Panc1 (cell line): Measurements from ENCODE around the gene SELENOS. TPM values are rescaled to one million over a fixed set of nuclear protein-coding genes. Genes with fewer than 3 reads are reported as not detected.

ENCODE experiments used
- ATAC-seq: fragments of 200-7000 bp; cut with Tn5 transposase; 2 replicates; pipeline ENCODE4 v1.9.1; 2020; ENCODE audit warnings: mild to moderate bottlenecking, moderate library complexity
- BruUV-seq: library from RNA; stranded (reverse); fragments of 400-500 nt; replicated peaks from 2 replicates; lab custom pipeline; 2021; lab: Mats Ljungman, UMichigan
- CTCF ChIA-PET: fragments of 300-600 bp; sonication (Branson Sonifier 250); formaldehyde crosslinking; loops from one replicate; lab custom pipeline; 2022; ENCODE audit warnings: antibody characterized with exemption; lab: Charles Lee
- POLR2A ChIA-PET: fragments of 300-600 bp; sonication (Branson Sonifier 250); formaldehyde crosslinking; loops from one replicate; lab custom pipeline; 2022; ENCODE audit warnings: antibody characterized with exemption; lab: Charles Lee
- DNase-seq: peaks from one replicate; pipeline ENCODE4 v3.0.0-alpha.2; 2010; ENCODE audit warnings: low read depth, low spot score
- H3K27ac ChIP-seq: 2 replicates; pipeline ENCODE4 v1.5.1; 2011; ENCODE audit warnings: mild to moderate bottlenecking, low read length, inconsistent platforms
- H3K27me3 ChIP-seq: fragments of 200-500 bp; sonication (Bioruptor generic); 2 replicates; pipeline ENCODE4 v1.6.0; 2014; ENCODE audit warnings: low read length, inconsistent platforms; ENCODE audit not compliant: control insufficient read depth, insufficient read depth
- H3K36me3 ChIP-seq: fragments of 200-500 bp; sonication (Bioruptor generic); 2 replicates; pipeline ENCODE4 v1.5.1; 2014; ENCODE audit warnings: inconsistent platforms, mild to moderate bottlenecking, low read length, moderate library complexity; ENCODE audit not compliant: control insufficient read depth, insufficient read depth
- H3K4me1 ChIP-seq: 2 replicates; pipeline ENCODE4 v1.5.1; 2011; ENCODE audit warnings: inconsistent platforms, mild to moderate bottlenecking, low read length, moderate library complexity; ENCODE audit not compliant: control insufficient read depth, insufficient read depth
- H3K4me3 ChIP-seq, 2 experiments: 2 replicates each; pipeline ENCODE4 v1.5.1; 2011 to 2012; ENCODE audit warnings: low read depth in 2 of 2, low read length in 2 of 2, mild to moderate bottlenecking in 2 of 2, inconsistent platforms in 1 of 2, moderate library complexity in 1 of 2
- H3K9me3 ChIP-seq: fragments of 200-500 bp; sonication (Bioruptor generic); 2 replicates; pipeline ENCODE4 v1.5.1; 2014; ENCODE audit warnings: low read depth, mild to moderate bottlenecking, inconsistent platforms, low read length, moderate library complexity; ENCODE audit not compliant: control insufficient read depth, insufficient read depth
- POLR2AphosphoS5 ChIP-seq: IDR thresholded peaks from 2 replicates; pipeline ENCODE4 v1.6.1; 2012; ENCODE audit warnings: mild to moderate bottlenecking, low read depth, low read length, moderate library complexity
- SIN3A ChIP-seq: IDR thresholded peaks from 2 replicates; pipeline ENCODE4 v1.6.1; 2012; ENCODE audit warnings: low read depth, mild to moderate bottlenecking, low read length, moderate library complexity, borderline replicate concordance; ENCODE audit not compliant: insufficient read depth
- TCF7L2 ChIP-seq: IDR thresholded peaks from 2 replicates; pipeline ENCODE4 v1.6.1; 2011; ENCODE audit warnings: mild to moderate bottlenecking, low read depth, low read length, inconsistent platforms
- in situ Hi-C: cut with HindIII; loops from 2 replicates; pipeline ENCODE4 v1.10.0; 2016; ENCODE audit warnings: low sequenced_read_pairs, low pct_unique_long_range_greater_than_20kb
- intact Hi-C: fragments of 100-400 bp; cut with micrococcal nuclease; formaldehyde crosslinking; loops from one replicate; pipeline ENCODE4 v1.10.0; 2022; ENCODE audit not compliant: unreplicated experiment
- total RNA-seq: library from RNA; stranded (reverse); gene quantifications from one replicate; pipeline ENCODE4 v1.2.1, GENCODE V29; 2021; ENCODE audit not compliant: unreplicated experiment
- TF ChIP-seq, protein P1 (sequence below), 2 experiments: IDR thresholded peaks; 2 replicates each; pipeline ENCODE4 v1.6.1; 2011 to 2012; ENCODE audit warnings: low read depth in 2 of 2, control low read depth in 1 of 2, low read length in 1 of 2, mild to moderate bottlenecking in 1 of 2, moderate library complexity in 1 of 2; ENCODE audit not compliant: insufficient read depth in 1 of 2
- TF ChIP-seq, protein P2 (sequence below): fragments of 450-650 bp; IDR thresholded peaks from 2 replicates; pipeline ENCODE4 v1.5.1; 2017; ENCODE audit warnings: mild to moderate bottlenecking

The SELENOS gene
- total RNA-seq, 1 experiment from 2014 or later: 74.9 TPM

DNA sequence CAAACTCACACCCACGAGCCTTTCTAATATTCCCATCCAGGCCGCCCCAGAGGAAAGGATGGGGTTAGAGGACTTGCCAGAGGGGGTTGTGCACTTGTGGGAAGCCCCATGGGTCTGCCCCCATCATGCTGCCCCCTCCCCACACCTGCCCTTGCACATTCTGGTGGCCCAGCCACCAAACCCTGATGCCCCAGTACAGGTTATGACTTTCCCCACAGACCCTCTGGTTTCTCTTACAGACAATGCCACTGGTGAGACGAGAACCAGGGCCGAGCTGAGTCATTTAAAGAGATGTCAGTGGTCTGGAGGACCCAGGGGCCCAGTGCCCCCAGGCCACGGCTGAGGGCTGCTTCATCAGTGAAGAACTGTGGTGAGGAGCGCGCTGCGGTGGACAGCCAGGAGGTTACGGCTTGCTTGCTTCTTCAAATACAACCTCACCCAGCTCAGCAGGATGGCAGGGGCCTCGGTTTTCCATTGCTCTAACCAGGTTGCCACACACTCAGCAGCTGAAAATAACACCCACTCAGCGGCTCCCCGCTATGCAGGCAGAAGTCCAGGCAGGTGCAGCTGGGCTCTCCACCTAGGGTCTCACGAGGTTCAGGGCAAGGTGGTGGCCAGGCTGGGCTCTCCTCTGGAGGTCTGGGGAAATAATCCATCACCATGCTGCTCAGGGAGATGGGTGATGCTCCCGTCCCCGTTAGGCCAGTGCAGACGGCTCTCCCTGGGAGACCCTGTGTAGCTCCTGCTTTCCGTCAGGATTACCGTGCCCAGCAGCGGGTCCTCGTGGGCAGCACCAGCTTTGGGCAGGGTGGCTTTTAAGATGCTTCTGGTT is 31.5 kb upstream of the SELENOS start:
- no peaks in the 10 kb centered on the region; the same call in 1 of the 2 replicates for H3K4me1 ChIP-seq
- in situ Hi-C loops (no loop called here), intact Hi-C loops (no loop called here)
- H3K27me3 ChIP-seq: no peaks in the 10 kb centered on the region
- H3K36me3 ChIP-seq: no peaks in the 10 kb centered on the region
- no peaks in the 10 kb centered on the region for H3K9me3 ChIP-seq
- BruUV-seq: no TSS peak
- ChIA-PET CTCF (no interaction called here), POLR2A (no interaction called here)
- TF ChIP-seq, protein P1, sequence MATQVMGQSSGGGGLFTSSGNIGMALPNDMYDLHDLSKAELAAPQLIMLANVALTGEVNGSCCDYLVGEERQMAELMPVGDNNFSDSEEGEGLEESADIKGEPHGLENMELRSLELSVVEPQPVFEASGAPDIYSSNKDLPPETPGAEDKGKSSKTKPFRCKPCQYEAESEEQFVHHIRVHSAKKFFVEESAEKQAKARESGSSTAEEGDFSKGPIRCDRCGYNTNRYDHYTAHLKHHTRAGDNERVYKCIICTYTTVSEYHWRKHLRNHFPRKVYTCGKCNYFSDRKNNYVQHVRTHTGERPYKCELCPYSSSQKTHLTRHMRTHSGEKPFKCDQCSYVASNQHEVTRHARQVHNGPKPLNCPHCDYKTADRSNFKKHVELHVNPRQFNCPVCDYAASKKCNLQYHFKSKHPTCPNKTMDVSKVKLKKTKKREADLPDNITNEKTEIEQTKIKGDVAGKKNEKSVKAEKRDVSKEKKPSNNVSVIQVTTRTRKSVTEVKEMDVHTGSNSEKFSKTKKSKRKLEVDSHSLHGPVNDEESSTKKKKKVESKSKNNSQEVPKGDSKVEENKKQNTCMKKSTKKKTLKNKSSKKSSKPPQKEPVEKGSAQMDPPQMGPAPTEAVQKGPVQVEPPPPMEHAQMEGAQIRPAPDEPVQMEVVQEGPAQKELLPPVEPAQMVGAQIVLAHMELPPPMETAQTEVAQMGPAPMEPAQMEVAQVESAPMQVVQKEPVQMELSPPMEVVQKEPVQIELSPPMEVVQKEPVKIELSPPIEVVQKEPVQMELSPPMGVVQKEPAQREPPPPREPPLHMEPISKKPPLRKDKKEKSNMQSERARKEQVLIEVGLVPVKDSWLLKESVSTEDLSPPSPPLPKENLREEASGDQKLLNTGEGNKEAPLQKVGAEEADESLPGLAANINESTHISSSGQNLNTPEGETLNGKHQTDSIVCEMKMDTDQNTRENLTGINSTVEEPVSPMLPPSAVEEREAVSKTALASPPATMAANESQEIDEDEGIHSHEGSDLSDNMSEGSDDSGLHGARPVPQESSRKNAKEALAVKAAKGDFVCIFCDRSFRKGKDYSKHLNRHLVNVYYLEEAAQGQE (IDR thresholded peaks at IDR 0.05; ENCODE audit: insufficient read depth in 1 of 2, low read depth in 2 of 2, low read length in 1 of 2): no peak
- TF ChIP-seq, protein P2, sequence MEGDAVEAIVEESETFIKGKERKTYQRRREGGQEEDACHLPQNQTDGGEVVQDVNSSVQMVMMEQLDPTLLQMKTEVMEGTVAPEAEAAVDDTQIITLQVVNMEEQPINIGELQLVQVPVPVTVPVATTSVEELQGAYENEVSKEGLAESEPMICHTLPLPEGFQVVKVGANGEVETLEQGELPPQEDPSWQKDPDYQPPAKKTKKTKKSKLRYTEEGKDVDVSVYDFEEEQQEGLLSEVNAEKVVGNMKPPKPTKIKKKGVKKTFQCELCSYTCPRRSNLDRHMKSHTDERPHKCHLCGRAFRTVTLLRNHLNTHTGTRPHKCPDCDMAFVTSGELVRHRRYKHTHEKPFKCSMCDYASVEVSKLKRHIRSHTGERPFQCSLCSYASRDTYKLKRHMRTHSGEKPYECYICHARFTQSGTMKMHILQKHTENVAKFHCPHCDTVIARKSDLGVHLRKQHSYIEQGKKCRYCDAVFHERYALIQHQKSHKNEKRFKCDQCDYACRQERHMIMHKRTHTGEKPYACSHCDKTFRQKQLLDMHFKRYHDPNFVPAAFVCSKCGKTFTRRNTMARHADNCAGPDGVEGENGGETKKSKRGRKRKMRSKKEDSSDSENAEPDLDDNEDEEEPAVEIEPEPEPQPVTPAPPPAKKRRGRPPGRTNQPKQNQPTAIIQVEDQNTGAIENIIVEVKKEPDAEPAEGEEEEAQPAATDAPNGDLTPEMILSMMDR: no peak
- TF ChIP-seq POLR2AphosphoS5 (no peak), SIN3A (no peak), TCF7L2 (no peak)
- DNase-seq (no peak), ATAC-seq (no peak)
- no peak overlapping the region for H3K27ac ChIP-seq
- H3K4me3 ChIP-seq: no peak overlapping the region

DNA sequence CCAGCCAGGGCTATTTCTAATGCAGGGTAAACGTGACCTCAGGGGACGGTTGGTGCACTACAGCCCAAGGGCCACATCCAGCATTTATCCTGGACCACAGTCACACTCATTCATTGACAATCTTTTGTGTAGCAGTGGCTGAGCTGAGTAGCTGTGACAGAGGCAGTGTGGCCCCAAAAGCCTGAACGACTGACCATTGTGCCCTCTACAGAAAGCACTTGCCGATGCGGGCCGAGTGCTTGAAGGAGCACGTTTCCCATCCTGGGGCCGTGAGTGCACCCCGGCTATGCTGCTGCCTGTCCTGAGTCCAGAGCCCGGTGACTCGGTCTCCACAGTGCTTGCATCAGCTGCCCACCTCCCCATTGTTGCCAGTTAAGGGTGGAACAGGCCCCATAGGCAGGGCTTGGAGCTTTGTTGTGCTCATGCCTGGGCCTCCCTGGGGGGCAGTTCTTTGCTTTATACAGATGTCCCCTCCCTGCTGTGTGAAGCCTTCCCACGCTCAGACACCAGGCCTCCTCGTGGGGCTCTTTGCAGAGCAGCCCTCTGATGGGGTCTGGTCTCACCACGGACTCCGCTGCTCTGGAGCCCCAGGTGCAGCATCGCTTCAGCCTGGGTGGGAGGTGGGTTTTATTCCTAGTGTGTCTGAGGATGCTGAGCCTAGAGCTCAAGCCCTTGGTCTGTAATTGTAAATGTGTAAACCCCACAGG is 30.8 kb upstream of the SELENOS start:
- ChIA-PET POLR2A (no interaction called here), CTCF (no interaction called here)
- Histone ChIP-seq H3K27me3 (no peaks in the 10 kb centered on the region), H3K9me3 (no peaks in the 10 kb centered on the region), H3K4me1 (no peaks in the 10 kb centered on the region; the same call in 1 of the 2 replicates), H3K27ac (no peak overlapping the region), H3K4me3 (no peak overlapping the region), H3K36me3 (no peaks in the 10 kb centered on the region)
- no peak; the same call in 1 of the 2 replicates for ATAC-seq
- no peak for DNase-seq
- no TSS peak for BruUV-seq
- TF ChIP-seq, protein P2: no peak
- TF ChIP-seq POLR2AphosphoS5: no peak
- TF ChIP-seq, protein P1 (IDR thresholded peaks at IDR 0.05; ENCODE audit: insufficient read depth in 1 of 2, low read depth in 2 of 2, low read length in 1 of 2): no peak
- in situ Hi-C loops: no loop called here
- intact Hi-C loops: no loop called here
